HL-60 (cell line): ENCODE results near the gene CRPPA.
"Not testable (repeated sequence)": the region's sequence is repeated elsewhere in the genome, so short reads cannot be mapped to it uniquely, and the experiment has no call there.

Experiments
- DNase-seq, 2 experiments: peaks; one replicate each; pipeline ENCODE4 v3.0.0-alpha.2; 2010 to 2020; ENCODE audit warnings: low read depth in 1 of 2, low spot score in 1 of 2
- H3K27ac ChIP-seq: fragments of 250-450 bp; sonication (Bioruptor Pico); replicated peaks from 2 replicates; pipeline ENCODE4 v1.5.1; 2020; ENCODE audit warnings: mild to moderate bottlenecking, moderate library complexity
- H3K27me3 ChIP-seq: fragments of 250-450 bp; sonication (Bioruptor Pico); 2 replicates; pipeline ENCODE4 v1.5.1; 2021; ENCODE audit warnings: mild to moderate bottlenecking, moderate library complexity; ENCODE audit not compliant: insufficient read depth, poor library complexity, severe bottlenecking
- H3K4me3 ChIP-seq: replicated peaks from 2 replicates; pipeline ENCODE4 v1.5.1; 2011; ENCODE audit warnings: mild to moderate bottlenecking, control low read depth, low read length; ENCODE audit not compliant: insufficient read depth
- CTCF ChIP-seq: IDR thresholded peaks from one replicate; pipeline ENCODE4 v1.5.1; 2011; ENCODE audit warnings: low read length, control low read depth, inconsistent platforms; ENCODE audit not compliant: insufficient read depth
- GABPA ChIP-seq: IDR thresholded peaks from 2 replicates; pipeline ENCODE4 v1.6.1; 2012; ENCODE audit warnings: low read depth
- POLR2AphosphoS5 ChIP-seq: IDR thresholded peaks from 2 replicates; pipeline ENCODE4 v1.6.1; 2012; ENCODE audit warnings: low read depth
- REST ChIP-seq: IDR thresholded peaks from 2 replicates; pipeline ENCODE4 v1.6.1; 2012; ENCODE audit warnings: low read depth; ENCODE audit not compliant: insufficient replicate concordance
- SPI1 ChIP-seq: IDR thresholded peaks from 2 replicates; pipeline ENCODE4 v1.6.1; 2012; ENCODE audit warnings: low read depth, mild to moderate bottlenecking, borderline replicate concordance

The CRPPA gene

GRCh38 chr7:16393862-16394422, 27.4 kb downstream of the CRPPA start:
- H3K27me3 ChIP-seq = no peaks in the 10 kb centered on the region
- no peak overlapping the region for H3K27ac ChIP-seq
- DNase-seq = no peak
- TF ChIP-seq CTCF (no peak), POLR2AphosphoS5 (no peak), REST (no peak), GABPA (no peak), SPI1 (no peak)
- no peak overlapping the region for H3K4me3 ChIP-seq

GRCh38 chr7:16392990-16393523, 28.3 kb downstream of the CRPPA start:
- H3K27me3 ChIP-seq = no peaks in the 10 kb centered on the region
- no peak for DNase-seq
- TF ChIP-seq REST (no peak), GABPA (no peak), POLR2AphosphoS5 (no peak), SPI1 (no peak)
- H3K27ac ChIP-seq = no peak overlapping the region
- no peak overlapping the region for H3K4me3 ChIP-seq

GRCh38 chr7:16383786-16384185, 37.6 kb downstream of the CRPPA start:
- not testable (repeated sequence) for H3K27ac ChIP-seq, DNase-seq, H3K27me3 ChIP-seq

GRCh38 chr7:16383103-16383502, 38.2 kb downstream of the CRPPA start:
- H3K27ac ChIP-seq = not testable (repeated sequence)

More at GRCh38 chr7:16383786-16384185, 37.6 kb downstream of the CRPPA start:
- H3K4me3 ChIP-seq = not testable (repeated sequence)

More at GRCh38 chr7:16383103-16383502, 38.2 kb downstream of the CRPPA start:
- DNase-seq, H3K27me3 ChIP-seq, H3K4me3 ChIP-seq: not testable (repeated sequence)
